Measurements from ENCODE around the gene SFRP4.

SFRP4 gene

GRCh38 chr7:37924491-37925041, 7.9 kb upstream of the SFRP4 start:
- no peak for DNase-seq

DNA sequence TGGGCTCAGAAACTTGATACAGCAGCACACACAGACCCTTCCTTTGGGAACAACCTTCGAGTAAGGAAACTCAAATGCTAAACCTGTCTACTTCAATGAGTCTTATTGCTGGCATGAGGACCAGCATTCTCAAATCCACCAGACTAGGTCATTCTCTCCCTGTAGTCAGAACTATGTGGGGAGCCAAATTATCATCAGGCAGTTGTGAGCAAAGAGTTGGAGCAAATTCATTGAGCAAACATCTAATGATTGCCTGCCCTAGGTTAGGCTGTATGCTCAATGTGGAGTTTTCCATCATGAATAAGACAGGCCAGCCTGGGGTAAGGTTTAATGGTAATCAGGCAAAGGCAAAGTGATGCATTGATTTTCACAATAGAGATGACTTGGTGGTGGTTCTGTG, 7.4 kb upstream of the SFRP4 start:
- no peak for DNase-seq

DNA sequence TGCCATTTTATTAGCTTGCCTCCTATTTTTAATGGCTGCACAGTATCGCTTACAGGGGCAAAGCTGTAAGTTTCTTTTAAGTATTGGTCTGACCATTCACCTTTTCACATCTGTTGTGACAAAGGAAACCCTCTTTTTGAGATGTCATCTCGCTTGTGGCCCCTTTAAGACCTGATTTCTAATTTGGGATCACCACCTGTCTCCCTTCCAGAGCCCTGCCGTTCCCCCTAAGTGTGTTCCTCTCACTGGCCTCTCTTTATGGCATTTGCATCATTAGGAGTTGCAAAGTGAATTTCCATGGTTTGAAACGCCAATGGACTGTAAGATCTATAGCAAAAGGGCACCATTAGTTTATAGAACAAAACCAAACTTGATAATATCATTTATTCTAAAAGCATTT, 5.3 kb upstream of the SFRP4 start:
- no peak for DNase-seq

DNA sequence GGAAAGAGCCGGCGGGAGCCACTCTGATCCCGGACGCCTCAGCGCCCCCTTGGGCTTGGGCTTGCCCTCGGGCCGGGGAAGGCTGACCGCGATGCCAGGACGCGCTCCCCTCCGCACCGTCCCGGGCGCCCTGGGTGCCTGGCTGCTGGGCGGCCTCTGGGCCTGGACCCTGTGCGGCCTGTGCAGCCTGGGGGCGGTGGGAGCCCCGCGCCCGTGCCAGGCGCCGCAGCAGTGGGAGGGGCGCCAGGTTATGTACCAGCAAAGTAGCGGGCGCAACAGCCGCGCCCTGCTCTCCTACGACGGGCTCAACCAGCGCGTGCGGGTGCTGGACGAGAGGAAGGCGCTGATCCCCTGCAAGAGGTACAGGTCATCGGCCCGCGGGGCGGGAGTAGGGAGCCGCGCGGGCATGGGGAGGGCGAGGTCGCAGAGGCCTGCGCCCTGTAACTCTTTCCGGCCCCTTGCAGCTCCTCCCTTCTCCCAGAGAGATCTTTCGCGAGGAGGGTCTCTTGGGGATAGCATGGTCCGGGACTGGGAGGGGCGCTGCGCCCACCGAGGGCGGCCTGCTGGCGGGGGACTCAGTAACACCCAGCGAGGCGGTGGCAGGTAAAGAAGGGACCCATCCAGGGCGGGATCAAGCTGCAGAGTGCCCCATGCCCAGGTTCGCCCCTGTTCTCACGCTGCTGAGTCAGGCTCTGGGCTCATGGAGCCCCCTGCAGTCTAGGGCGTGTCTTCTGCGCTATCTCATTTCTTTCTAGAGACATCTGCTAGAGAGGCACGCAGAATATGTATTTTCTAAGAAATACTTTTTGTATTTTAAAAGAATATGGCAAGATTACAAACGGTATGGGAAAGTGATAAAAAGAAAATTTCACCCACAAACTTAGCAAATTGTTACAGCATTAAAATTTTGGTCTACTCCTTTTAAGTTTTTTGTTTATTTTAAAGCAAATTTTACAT, 4.5 kb upstream of the SFRP4 start:
- DNase-seq = peak; percentile 24

GRCh38 chr7:37920305-37920848, 3.8 kb upstream of the SFRP4 start, which contains the start of gene EPDR1:
EPDR1 (plus strand) TSS chr7:37920640; CDS start chr7:37920940, 300 bp downstream.
- DNase-seq = no peak

DNA sequence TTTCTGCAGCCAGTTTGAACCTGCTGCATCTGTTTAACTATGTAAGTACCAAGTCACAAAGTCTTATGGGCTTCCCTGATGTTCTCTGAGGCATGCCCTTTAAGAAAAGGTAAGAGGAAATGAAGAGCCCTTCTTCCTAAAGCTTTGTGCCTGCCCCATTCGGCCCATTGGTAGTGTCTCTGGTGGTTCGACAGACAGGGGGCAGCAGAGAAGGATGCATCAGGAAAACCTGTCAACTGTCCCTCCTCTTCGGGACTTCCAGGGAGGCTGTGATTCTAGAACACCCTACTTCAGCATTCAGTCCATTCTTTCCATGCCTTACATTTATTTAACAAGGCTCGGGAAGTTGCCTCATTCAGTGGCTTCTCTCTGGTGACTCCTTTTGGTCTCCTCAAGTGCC, 1.9 kb upstream of the SFRP4 start:
- no peak for DNase-seq

GRCh38 chr7:37916017-37916672, 472 bp downstream of the SFRP4 start:
- DNase-seq = no peak

DNA sequence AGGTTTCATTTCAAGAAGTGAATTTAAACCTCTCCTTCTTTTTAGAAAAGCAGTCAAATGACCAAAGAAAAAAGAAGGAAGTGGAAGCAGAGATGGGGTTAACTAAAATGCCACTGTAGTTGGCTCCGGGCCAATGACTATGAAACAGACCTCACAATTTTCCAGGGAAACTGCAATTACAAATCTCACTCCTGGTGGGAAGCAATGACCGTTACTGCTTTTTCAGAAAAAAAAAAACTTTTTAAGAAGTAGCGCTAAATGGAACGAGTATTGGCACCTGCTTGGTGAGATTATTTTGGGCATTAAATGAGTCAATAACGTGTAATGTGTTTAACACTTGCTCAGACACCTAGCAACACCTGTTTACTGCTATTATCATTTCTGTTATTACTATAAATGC, 1.2 kb downstream of the SFRP4 start:
- DNase-seq = no peak

DNA sequence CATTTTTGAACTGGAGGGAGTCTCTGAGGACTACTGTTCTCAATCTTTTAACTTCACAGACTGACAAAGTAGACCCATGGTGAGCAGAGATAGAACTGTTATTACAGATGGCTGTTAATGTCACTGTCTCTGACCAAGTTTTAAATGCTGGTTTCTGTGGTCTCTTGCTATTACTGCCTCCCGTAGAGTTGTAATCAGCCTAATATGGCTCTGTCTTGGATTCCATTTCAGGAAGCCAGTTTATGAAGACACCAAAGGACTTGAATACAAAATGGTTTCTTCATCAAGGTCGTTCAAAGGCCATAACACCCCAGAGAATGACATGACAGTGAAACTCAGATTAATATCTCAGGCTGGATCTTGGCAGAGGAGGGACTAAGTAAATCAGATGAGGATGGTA, 3.9 kb downstream of the SFRP4 start:
- DNase-seq = no peak

GRCh38 chr7:37908221-37908788, 8.3 kb downstream of the SFRP4 start:
- DNase-seq = no peak

DNA sequence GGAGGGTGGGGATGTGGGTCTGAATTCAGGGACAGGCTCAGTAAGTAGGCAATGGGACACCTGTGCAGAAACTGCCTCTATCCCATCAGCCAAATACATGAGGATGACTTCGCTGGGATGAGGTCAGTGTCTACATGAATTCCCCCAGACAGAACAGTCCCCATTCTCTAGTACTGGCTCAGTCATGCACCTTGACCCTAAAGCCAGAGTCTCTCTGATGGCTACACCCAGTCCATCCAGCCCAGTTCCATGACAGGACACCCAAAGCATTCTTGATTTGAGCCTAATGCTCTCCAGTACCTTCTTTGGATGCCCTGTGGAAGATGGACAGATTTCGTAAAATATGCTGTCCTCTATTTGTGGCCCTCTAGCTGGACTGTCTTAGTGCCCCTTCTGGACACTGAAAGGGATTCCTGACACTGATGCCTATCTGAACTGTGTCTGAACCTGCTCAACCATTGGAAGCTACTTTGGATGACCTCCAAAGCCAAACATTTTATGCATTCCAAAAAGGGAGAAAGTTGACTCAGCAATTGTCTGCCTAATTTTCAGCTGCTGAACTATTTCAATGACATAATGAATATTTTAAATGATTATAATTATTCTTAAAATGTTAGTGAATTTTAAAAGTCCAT, 14.6 kb downstream of the SFRP4 start:
- DNase-seq = no peak

GRCh38 chr7:37901236-37901827, 15.3 kb downstream of the SFRP4 start:
- no peak for DNase-seq

DNA sequence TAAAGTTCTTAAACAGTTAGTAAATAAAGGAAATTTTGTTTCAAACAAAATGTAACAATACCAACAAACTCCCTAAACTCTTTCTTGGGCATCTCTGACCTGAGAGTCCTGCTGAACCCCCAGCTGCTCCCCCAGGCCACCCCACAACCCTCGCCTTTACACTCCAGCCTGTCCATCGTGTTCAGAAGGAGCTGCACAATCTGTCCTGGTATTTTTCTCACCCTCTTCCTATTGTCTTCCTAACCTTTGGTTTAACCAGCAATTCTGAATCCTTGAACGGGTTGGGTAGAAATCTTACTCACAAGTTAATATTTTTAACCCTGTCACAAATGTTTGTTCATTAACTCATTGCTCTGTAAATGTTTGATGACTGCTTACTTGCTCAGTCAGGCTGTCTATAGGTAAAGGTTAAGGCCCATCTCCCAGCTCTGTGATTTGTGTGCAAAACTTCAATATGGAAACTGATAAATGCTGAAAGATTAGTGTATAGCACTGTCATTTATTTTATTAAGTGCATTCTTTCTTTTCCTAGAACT, 16.8 kb downstream of the SFRP4 start:
- DNase-seq = no peak

DNA sequence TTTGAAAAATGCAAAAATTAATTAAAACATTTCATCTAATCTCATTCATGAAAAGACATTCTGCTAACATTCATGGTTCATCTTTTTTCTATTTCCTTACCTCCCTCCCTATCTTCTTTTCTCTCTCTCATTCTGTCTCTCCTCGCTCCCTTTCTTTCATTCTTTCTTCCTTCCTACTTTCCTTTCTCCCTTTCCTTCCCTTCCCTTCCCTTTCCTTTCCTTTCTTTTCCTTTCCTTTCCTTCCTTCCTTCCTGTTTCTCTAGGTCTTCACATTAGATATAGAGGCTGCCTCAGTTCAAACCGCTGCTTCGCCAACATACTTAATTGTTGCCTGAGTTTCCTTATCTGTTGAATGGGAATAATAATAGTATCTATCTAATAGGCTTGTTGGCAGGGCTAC, 21.9 kb downstream of the SFRP4 start:
- no peak for DNase-seq

DNA sequence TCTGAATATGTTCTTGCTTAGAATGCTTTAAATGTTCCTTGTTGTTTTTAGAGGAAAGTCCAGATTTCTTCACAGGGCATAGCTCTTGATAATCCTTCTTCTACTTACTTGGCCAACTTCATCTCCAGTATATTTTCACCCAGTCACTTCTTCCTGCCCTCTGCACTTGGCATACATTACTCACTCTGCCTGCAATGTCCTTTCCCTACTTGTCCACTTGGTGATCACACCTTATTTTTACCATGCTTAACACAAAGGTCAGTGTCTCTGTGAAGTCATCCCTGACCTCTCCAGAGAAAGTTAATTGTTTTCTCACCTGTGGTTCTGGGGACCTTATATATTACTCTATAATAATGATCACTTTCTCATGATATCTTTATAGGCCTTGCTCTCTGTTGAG, 23.3 kb downstream of the SFRP4 start:
- no peak for DNase-seq

DNA sequence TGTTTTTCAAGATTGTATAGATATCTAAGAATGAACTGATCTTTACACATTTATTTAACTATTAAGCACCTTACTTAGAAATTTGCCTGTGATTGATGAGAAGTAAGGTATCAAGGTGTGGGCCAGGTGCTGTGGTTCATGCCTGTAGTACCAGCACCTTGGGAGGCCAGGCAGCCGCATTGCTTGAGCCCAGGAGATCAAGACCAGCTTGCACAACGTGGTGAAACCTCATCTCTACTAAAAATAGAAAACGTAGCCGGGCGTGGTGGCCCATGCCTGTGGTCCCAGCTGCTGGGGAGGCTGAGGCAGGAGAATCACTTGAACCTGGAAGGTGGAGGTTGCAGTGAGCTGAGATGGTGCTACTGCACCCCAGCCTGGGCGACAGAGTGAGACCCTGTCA, 34.5 kb downstream of the SFRP4 start:
- no peak for DNase-seq

All from activated CD8-positive, alpha-beta memory T cell treated with anti-CD3 and anti-CD28 coated beads, Interleukin-2, amount 50 U/mL, for 4 hours (primary cell).